Body of pancreas (tissue), 4 donors: Measurements from ENCODE around the gene COL15A1.

Experiments
- POLR2A ChIP-seq, 3 donors: fragments of 450-650 bp; IDR thresholded peaks; one replicate each; pipeline ENCODE4 v1.6.1; 2016; ENCODE audit warnings: antibody characterized with exemption in 3 of 3, mild to moderate bottlenecking in 2 of 3
- TF ChIP-seq, protein P1 (sequence below), 7 experiments: fragments of 450-650 bp in 4 of 7; fragments of 200-600 bp in 3 of 7; sonication (generic) in 3 of 7; IDR thresholded peaks; one replicate each; pipeline ENCODE4 v1.5.1; 2016 to 2019; ENCODE audit warnings: antibody characterized with exemption in 7 of 7

DNA sequence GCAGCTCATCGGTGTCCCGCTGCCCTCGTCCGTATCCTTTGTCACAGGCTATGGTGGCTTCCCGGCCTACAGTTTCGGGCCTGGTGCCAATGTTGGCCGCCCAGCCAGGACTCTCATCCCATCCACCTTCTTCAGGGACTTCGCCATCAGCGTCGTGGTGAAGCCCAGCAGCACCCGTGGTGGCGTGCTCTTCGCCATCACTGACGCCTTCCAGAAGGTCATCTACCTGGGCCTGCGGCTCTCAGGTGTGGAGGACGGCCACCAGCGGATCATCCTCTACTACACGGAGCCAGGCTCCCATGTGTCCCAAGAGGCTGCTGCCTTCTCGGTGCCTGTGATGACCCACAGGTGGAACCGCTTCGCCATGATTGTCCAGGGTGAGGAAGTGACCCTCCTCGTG is 41.9 kb downstream of the COL15A1 start:
- TF ChIP-seq, protein P1, sequence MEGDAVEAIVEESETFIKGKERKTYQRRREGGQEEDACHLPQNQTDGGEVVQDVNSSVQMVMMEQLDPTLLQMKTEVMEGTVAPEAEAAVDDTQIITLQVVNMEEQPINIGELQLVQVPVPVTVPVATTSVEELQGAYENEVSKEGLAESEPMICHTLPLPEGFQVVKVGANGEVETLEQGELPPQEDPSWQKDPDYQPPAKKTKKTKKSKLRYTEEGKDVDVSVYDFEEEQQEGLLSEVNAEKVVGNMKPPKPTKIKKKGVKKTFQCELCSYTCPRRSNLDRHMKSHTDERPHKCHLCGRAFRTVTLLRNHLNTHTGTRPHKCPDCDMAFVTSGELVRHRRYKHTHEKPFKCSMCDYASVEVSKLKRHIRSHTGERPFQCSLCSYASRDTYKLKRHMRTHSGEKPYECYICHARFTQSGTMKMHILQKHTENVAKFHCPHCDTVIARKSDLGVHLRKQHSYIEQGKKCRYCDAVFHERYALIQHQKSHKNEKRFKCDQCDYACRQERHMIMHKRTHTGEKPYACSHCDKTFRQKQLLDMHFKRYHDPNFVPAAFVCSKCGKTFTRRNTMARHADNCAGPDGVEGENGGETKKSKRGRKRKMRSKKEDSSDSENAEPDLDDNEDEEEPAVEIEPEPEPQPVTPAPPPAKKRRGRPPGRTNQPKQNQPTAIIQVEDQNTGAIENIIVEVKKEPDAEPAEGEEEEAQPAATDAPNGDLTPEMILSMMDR (IDR thresholded peaks at IDR 0.05) = no peak
- no peak for TF ChIP-seq POLR2A (IDR thresholded peaks at IDR 0.05)
